DND-41 (cell line): ENCODE results near the gene PLA2G2A.

Experiments used
- EZH2 ChIP-seq: IDR thresholded peaks from 3 replicates; pipeline ENCODE4 v1.6.1; 2012; ENCODE audit warnings: borderline replicate concordance, low read depth, mild to moderate bottlenecking, moderate library complexity, low read length, inconsistent platforms; ENCODE audit not compliant: severe bottlenecking
- TF ChIP-seq, protein P1 (sequence below): IDR thresholded peaks from 2 replicates; pipeline ENCODE4 v1.5.1; 2012; ENCODE audit warnings: borderline replicate concordance, low read length, moderate library complexity, mild to moderate bottlenecking; ENCODE audit not compliant: poor library complexity, severe bottlenecking; ENCODE audit errors: extremely low read depth

- TF ChIP-seq, protein P1, sequence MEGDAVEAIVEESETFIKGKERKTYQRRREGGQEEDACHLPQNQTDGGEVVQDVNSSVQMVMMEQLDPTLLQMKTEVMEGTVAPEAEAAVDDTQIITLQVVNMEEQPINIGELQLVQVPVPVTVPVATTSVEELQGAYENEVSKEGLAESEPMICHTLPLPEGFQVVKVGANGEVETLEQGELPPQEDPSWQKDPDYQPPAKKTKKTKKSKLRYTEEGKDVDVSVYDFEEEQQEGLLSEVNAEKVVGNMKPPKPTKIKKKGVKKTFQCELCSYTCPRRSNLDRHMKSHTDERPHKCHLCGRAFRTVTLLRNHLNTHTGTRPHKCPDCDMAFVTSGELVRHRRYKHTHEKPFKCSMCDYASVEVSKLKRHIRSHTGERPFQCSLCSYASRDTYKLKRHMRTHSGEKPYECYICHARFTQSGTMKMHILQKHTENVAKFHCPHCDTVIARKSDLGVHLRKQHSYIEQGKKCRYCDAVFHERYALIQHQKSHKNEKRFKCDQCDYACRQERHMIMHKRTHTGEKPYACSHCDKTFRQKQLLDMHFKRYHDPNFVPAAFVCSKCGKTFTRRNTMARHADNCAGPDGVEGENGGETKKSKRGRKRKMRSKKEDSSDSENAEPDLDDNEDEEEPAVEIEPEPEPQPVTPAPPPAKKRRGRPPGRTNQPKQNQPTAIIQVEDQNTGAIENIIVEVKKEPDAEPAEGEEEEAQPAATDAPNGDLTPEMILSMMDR, result no peak
- TF ChIP-seq EZH2, result no peak
These were observed 29.0 kb upstream of the PLA2G2A start for GRCh38 chr1:20008391-20008841.
